Posterior vena cava (tissue), 2 donors: ENCODE data around the gene TMEM131L. TPM values are rescaled to one million over a fixed set of nuclear protein-coding genes. Genes with fewer than 3 reads are reported as not detected.
"Not testable (repeated sequence)": the region's sequence is repeated elsewhere in the genome, so short reads cannot be mapped to it uniquely, and the experiment has no call there.

Source experiments
- DNase-seq: peaks from one replicate; pipeline ENCODE4 v3.0.0-alpha.2; 2020; ENCODE audit warnings: low spot score
- intact Hi-C, 2 donors: fragments of 100-400 bp; cut with DNase I; formaldehyde crosslinking; loops; one replicate each; pipeline versions ENCODE4 v1.14.1 to v1.14.2; 2022 to 2023
- total RNA-seq, 2 donors: library from RNA; stranded (reverse); fragmentation: NEBNext Ultra II Directional; extraction: Animal tissue kit (Norgen Biotek cat#: 25700); gene quantifications; one replicate each; pipeline ENCODE4 v1.2.1, GENCODE V29; 2021
- donor health status: DM: yes; HTN: yes; CAD: no.
- donor health status: DM: yes; HTN: yes; CAD: no.

Gene TMEM131L
- total RNA-seq, 2 donors from 2014 or later: 11.4 to 12.0 TPM

- DNase-seq: no peak
- intact Hi-C loops: loop anchor here (5.0 to 10.0 kb wide), 3 partner anchors 112 to 434 kb away; partner anchors contain the start of genes MND1 (in 1 of the 2) and TMEM131L (in 1 of the 2)
Observed at GRCh38 chr4:153576443-153576774, 110.2 kb downstream of the TMEM131L start.

- DNase-seq: no peak
- intact Hi-C loops: loop anchor here (5.0 to 10.0 kb wide), 3 partner anchors 112 to 435 kb away; partner anchors contain the start of genes MND1 (in 1 of the 2) and TMEM131L (in 1 of the 2)
Observed at GRCh38 chr4:153577053-153577452, 110.9 kb downstream of the TMEM131L start.

DNA sequence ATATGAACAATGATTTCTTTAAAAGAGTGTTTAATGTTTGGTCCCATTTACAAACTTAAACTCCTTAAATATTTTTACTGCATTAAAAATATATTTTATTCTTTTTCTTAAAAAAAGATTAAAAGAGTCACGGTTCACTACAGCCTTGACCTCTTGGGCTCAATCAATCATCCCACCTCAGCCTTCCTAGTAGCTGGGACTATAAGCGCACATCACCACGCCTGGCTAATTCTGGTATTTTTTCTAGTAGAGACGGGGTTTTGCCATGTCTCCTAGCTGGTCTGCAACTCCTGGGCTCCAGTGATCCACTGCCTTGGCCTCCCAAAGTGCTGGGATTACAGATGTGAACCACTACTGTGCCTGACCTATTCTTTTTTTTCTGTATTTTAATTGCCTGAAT is 113.2 kb downstream of the TMEM131L start:
- no peak for DNase-seq
- intact Hi-C loops: loop anchor here (5.0 to 10.0 kb wide), 3 partner anchors 115 to 437 kb away; partner anchors contain the start of genes MND1 (in 1 of the 2) and TMEM131L (in 1 of the 2)

GRCh38 chr4:153579872-153580271 is 113.7 kb downstream of the TMEM131L start:
- DNase-seq: no peak
- intact Hi-C loops: loop anchor here (5.0 to 10.0 kb wide), 3 partner anchors 115 to 438 kb away; partner anchors contain the start of genes MND1 (in 1 of the 2) and TMEM131L (in 1 of the 2)

DNA sequence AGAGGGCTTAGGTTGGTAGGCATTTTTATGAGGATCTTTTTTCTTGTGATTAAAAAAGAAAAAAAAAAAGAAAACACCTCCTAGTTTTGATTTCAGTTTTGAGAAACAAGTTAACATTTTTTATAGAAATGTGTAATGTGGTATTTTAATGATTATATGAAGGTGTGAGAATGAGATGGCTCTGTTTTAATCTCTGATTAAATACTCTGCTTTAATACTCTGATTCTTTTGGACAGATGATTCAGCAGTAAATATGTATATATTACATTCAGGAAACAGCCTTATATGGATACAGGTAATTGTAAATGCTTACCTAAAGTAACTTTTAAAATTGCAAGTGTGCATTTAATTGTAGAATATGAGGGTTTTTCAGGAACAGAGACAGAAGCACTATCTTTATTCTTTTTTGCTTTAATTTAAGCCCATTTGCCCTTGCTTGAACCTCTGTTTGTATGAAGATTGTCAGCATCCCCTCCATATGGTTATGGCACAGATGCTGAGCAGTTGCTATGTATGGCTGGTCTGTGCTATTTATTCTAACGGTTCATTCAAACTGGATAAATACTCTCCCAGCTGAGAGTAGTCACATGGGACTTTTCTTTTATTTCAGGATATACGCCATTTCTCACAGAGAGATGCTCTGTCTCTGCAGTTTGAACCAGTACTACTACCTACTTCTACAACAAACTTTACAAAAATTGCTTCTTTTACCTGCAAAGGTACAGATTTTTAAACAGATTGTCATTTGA is 117.0 kb downstream of the TMEM131L start:
- intact Hi-C loops: no loop called here
- DNase-seq: no peak

GRCh38 chr4:153585026-153585425 is 118.9 kb downstream of the TMEM131L start:
- intact Hi-C loops: no loop called here
- no peak for DNase-seq

- DNase-seq: no peak
- intact Hi-C loops: no loop called here
Observed at GRCh38 chr4:153589703-153590595, 123.8 kb downstream of the TMEM131L start.

DNA sequence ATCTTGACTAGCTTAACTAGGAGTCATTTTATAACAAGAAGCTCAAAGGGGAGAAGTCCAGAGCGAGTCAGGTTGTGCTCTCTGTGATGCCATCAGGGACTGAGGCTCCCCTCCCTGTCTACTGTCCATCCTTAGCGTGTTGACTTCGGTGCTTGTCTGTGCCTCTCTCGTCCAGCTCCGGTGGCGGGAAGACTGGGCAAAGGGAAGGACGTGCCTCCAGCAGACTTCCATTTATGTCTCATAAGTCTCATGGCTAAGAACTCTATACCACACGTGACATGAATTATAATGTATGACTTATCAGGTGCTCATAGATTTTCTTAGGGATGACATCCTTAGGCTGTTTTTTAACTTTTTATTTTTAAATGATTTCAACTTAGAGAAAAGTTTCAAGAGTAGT is 125.3 kb downstream of the TMEM131L start:
- intact Hi-C loops: no loop called here

DNA sequence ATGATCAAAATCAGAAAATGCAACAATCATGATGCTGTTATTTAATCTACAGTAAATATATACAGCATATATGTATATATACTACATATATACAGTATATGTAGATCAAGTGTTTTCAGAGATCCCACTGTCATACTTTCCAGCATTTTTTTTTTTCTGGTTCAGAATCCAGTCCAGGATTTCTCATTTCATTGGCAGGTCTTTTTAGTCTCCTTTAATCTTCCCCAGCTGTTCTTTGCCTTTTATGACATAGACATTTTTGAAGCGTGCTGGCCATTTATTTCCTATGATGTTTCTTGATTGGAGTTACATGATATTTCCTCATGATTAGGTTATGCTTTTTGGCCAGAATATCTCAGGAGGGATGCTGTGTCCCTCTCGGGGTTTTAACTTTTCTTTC is 125.9 kb downstream of the TMEM131L start:
- intact Hi-C loops: no loop called here

More for the DNA sequence above, 125.3 kb downstream of the TMEM131L start:
- DNase-seq: no peak

GRCh38 chr4:153593161-153593560 is 127.0 kb downstream of the TMEM131L start:
- intact Hi-C loops: no loop called here
- DNase-seq: no peak

More for the DNA sequence above, 125.9 kb downstream of the TMEM131L start:
- DNase-seq: no peak

- intact Hi-C loops: no loop called here
- DNase-seq: no peak
Observed at GRCh38 chr4:153594210-153594609, 128.1 kb downstream of the TMEM131L start.

GRCh38 chr4:153595894-153596601 is 129.9 kb downstream of the TMEM131L start:
- intact Hi-C loops: no loop called here
- no peak for DNase-seq

DNA sequence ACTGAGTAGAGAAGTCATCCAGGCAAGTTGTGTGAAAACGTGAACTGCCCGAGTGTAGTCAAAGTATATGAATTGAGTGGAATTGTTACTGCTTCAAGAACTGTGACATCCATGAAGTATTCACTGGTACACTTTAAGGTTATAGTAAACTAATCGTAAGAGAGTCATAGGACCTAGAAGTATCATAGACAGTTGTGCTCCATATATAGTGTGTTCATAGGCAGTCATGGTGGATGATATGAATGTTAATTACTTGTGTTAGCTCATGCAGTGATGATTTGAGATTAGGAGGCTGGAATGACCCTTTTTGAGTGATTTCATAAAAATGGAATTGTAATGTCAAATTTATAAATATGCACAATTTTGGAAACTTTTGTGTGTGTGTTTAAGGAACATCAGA is 136.6 kb downstream of the TMEM131L start:
- no peak for DNase-seq
- intact Hi-C loops: no loop called here

DNA sequence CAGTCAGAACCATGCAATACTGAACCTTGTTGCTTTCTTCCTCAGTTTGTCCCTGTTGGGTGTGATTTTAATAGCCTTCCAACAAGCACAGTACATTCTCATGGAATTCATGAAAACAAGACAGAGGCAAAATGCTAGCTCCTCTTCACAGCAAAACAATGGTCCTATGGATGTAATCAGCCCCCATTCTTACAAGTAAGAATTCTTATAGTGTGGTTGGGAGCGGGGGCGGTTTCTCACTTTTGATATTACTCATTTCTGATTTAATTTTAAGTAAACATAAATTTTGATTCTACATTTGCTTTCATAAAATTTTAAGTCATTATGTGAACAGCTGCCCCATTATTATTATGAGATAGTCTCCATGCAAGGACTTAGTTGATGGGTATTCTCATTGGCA is 137.1 kb downstream of the TMEM131L start:
- intact Hi-C loops: no loop called here
- DNase-seq: no peak

- intact Hi-C loops: no loop called here
- no peak for DNase-seq
Observed at GRCh38 chr4:153603835-153604234, 137.7 kb downstream of the TMEM131L start.

GRCh38 chr4:153609070-153609469 is 142.9 kb downstream of the TMEM131L start:
- intact Hi-C loops, DNase-seq: not testable (repeated sequence)

DNA sequence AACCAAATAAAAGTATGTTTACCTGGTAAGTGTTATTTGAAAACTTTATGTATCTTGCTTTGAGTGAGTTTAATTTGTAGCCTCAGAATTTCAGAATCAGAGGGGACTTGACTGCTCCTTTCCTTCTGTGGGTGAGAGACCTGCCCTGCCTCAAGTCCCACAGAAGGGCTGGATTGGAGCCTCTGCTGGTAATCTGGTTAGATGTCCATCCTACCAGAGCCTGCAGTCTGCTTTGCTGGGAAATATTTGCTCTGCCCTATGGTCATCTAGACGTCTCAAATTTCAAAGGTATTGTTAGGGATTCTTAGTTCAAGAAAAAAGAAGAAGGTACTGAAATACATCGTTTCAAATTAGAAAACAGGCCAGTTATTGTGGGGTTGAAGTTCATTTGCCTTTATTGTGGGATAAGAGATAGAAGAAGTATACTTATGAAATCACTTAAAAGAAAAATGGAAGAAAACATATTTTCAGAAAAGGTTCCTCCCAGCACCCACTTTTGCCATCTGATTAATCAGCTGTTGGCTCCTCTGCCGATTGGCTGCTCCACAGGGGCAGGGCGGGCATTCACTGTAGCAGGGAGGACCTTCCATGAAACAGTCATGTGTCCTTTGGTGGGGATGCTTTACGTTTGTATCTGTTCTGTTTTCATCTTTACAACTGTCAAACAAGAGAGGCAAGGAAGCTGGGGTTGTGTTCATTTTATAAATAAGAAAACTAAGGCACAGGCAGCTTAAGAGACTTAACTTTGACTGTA is 144.6 kb downstream of the TMEM131L start:
- intact Hi-C loops: no loop called here
- no peak for DNase-seq

GRCh38 chr4:153611679-153612078 is 145.5 kb downstream of the TMEM131L start:
- intact Hi-C loops: no loop called here
- no peak for DNase-seq

DNA sequence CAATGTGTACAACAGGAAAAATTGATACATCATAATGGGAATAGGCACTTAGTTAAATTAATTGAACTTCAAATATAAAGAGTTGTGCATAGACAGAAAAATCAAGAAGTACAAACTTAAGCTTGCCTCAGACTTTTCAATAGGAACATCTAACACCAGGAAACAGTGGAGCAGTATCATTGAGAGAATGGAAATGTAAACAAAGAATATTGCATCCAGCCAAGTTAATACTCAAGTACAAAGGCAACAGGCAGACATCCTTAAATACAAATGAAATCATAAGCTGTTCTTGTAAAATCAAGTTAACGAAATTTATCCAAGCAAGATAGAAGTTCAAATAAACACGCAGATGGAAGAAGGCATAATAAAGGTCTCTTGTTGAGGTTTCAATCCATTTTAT is 146.7 kb downstream of the TMEM131L start:
- no peak for DNase-seq
- intact Hi-C loops: no loop called here
